Bronchial epithelial cell (primary cell): ENCODE results near the gene MAGEA9. TPM values are rescaled to one million over a fixed set of nuclear protein-coding genes. Genes with fewer than 3 reads are reported as not detected.
A peak's percentile ranks its signal among the peaks of the same experiment; 100 is the strongest.

ENCODE experiments used
- DNase-seq: peaks from one replicate; pipeline ENCODE4 v3.0.0-alpha.2; 2010; ENCODE audit warnings: low read depth
- FAIRE-seq: peaks from 2 replicates; lab custom pipeline; 2011; peaks lifted over from hg19 to GRCh38; lab: Jason Lieb, UNC
- H3K27me3 ChIP-seq: 2 replicates; pipeline ENCODE4 v1.5.1; 2011; ENCODE audit warnings: low read length; ENCODE audit not compliant: control insufficient read depth, insufficient read depth
- H3K36me3 ChIP-seq: 2 replicates; pipeline ENCODE4 v1.5.1; 2011; ENCODE audit warnings: low read length; ENCODE audit not compliant: control insufficient read depth, insufficient read depth
- H3K4me3 ChIP-seq: 2 replicates; pipeline ENCODE4 v1.5.1; 2011; ENCODE audit warnings: mild to moderate bottlenecking, low read depth, low read length, control low read depth
- total RNA-seq: library from RNA; depleted of rRNA; stranded (reverse); fragments of >200 nt; gene quantifications from 2 replicates; pipeline ENCODE4 v1.2.1, GENCODE V29; 2014
- TF ChIP-seq, protein P1 (sequence below): IDR thresholded peaks from 2 replicates; pipeline ENCODE4 v1.5.1; 2011; ENCODE audit warnings: mild to moderate bottlenecking, moderate library complexity, low read length, control low read depth, inconsistent platforms; ENCODE audit not compliant: insufficient read depth, severe bottlenecking

MAGEA9 gene
- total RNA-seq, 1 donor from 2014 or later = not detected

DNA sequence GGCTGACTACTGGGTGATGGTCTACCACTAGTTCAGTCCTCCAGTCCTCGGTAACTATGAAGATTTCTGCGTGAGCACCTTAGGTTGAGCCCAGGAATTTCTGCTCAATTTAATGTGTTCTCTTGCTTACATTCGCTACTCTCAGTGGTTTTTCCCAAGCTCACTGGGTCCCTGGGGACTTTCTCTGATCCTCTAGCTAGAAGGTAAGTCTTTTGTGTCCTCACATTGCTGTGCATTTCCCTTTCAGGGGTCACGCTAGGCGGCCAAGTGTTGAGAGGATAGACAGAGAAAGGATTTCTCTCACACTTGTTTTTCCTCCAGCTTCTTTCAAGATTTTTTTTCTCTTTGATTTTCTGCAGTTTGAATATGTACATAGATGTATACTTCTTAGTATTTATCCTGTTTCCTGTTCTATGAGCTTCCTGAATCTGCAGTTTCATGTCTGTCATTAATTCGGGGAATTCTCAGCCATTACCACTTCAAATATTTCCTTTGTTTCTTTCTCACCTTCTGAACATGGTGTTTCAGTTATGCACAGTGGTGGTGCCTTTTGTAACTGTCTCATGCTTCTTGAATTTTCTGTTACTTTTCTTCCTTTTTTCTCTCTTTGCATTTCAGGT lies 17.5 kb downstream of the MAGEA9 start:
- Histone ChIP-seq H3K27me3 (no peaks in the 10 kb centered on the region), H3K36me3 (no peaks in the 10 kb centered on the region), H3K4me3 (no peak overlapping the region)
- FAIRE-seq (no peak), DNase-seq (no peak)
- TF ChIP-seq, protein P1, sequence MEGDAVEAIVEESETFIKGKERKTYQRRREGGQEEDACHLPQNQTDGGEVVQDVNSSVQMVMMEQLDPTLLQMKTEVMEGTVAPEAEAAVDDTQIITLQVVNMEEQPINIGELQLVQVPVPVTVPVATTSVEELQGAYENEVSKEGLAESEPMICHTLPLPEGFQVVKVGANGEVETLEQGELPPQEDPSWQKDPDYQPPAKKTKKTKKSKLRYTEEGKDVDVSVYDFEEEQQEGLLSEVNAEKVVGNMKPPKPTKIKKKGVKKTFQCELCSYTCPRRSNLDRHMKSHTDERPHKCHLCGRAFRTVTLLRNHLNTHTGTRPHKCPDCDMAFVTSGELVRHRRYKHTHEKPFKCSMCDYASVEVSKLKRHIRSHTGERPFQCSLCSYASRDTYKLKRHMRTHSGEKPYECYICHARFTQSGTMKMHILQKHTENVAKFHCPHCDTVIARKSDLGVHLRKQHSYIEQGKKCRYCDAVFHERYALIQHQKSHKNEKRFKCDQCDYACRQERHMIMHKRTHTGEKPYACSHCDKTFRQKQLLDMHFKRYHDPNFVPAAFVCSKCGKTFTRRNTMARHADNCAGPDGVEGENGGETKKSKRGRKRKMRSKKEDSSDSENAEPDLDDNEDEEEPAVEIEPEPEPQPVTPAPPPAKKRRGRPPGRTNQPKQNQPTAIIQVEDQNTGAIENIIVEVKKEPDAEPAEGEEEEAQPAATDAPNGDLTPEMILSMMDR = no peak

DNA sequence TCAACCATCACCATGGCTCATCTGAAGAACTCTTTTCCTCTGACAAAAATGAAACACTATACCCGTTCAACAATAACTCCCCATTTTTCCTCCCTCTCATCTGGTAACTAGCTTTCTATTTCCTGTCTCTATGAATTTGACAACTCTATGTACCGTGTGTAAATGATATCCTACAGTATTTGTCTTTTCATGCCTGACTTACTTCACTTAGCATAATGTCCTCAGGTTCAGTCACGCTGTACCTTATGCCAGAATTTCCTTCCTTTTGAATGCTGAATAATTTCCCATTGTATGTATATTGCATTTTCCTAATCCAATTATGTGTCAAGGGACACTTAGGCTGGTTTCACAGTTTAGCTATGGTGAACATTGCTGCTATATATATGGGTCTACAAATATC lies 18.2 kb downstream of the MAGEA9 start:
- FAIRE-seq = no peak
- H3K27me3 ChIP-seq = no peaks in the 10 kb centered on the region

DNA sequence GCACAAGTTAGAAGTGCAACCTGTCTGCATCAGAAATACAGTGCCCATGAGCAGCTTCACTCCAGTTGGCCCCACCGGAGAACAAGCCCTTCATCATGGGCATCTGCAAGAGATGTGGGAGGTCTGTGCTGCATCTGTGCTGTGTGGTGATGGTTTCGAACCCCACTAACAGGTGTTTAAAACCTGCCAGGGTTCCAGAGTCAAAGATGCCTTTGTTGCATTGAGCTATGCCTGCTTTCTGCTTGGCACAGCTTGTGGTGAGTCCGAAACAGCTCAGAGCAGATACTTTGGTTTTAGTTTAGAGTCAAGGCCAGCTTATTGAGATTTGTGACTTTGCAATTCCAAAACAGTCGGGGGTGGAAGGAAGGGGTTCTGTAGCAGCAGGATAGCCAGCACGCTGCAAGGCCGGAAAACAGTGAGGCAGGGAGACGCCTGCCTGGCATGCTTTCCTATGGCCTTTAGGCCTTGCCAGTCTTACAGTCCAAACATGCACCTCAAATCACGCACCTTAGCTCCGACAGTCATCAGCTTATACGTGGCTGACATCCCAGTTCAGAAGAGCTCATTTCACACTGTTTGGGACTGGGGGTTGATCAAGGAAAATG lies 21.8 kb downstream of the MAGEA9 start:
- Histone ChIP-seq H3K36me3 (no peaks in the 10 kb centered on the region), H3K27me3 (no peaks in the 10 kb centered on the region), H3K4me3 (no peak overlapping the region)
- DNase-seq = no peak
- FAIRE-seq = no peak
- TF ChIP-seq, protein P1 = no peak

More for the DNA sequence above, 18.2 kb downstream of the MAGEA9 start:
- Histone ChIP-seq H3K36me3 (no peaks in the 10 kb centered on the region), H3K4me3 (no peak overlapping the region)
- TF ChIP-seq, protein P1 = no peak
- peak; percentile 7 for DNase-seq

DNA sequence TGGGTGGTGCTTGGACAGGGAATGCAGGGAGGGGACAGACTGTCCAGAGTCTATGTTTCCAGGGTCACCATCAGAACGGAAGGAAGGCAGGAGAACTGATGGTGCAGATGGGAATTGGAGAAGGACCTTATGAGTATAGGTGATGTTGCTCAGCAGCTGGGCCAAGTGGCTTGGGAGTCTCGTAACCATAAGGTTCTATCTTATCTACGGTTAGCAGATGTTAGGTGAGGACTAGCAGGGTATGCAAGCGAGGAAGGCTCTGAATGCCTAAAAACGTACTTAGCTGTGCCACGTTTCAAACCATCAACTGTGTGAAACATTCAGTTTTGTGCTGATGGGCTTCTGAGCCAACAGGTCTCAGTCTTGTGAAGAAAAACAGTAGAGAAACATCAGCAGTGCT lies 22.4 kb downstream of the MAGEA9 start:
- peak; percentile 32 for FAIRE-seq
- Histone ChIP-seq H3K4me3 (no peak overlapping the region), H3K27me3 (no peaks in the 10 kb centered on the region), H3K36me3 (no peaks in the 10 kb centered on the region)
- TF ChIP-seq, protein P1 = no peak
- DNase-seq = no peak

DNA sequence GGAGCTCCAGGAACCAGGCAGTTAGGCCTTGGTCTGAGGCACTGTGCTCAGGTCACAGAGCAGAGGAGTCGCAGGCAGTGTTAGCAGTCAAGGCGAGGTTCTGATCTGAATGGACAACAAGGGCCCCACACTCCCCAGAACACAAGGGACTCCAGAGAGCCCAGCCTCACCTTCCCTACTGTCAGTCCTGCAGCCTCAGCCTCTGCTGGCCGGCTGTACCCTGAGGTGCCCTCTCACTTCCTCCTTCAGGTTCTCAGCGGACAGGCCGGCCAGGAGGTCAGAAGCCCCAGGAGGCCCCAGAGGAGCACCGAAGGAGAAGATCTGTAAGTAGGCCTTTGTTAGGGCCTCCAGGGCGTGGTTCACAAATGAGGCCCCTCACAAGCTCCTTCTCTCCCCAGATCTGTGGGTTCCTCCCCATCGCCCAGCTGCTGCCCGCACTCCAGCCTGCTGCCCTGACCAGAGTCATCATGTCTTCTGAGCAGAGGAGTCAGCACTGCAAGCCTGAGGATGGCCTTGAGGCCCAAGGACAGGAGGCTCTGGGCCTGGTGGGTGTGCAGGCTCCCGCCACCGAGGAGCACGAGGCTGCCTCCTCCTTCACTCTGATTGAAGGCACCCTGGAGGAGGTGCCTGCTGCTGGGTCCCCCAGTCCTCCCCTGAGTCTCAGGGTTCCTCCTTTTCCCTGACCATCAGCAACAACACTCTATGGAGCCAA lies 26.2 kb downstream of the MAGEA9 start:
- DNase-seq (no peak), FAIRE-seq (no peak)
- no peaks in the 10 kb centered on the region for H3K36me3 ChIP-seq
- no peak overlapping the region for H3K4me3 ChIP-seq
- TF ChIP-seq, protein P1 = no peak
- H3K27me3 ChIP-seq = no peaks in the 10 kb centered on the region
